ENCODE data around the gene OGFOD2.

The OGFOD2 gene

DNA sequence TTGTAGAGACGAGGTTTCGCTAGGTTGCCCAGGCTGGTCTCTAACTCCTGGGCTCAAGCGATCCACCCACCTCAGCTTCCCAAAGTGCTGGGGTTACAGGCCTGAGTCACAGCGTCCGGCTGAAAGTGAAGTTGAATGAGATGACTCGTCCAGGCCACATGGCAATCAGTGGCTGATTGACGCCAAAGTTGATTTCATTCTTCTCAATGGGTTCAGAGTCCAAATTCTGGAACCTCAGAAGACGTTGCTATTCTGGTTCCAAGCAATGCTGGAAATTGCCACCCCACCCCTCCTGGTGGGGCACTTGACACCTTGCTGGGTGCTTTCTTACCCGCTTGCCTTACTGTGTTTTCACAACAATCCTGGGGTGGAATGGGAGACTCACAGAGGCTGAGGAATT, 23.6 kb upstream of the OGFOD2 start:
- DNase-seq (ENCODE audit: extremely low read depth in 1 of 2, low read depth in 1 of 2): no peak

- DNase-seq (ENCODE audit: extremely low read depth in 1 of 2, low read depth in 1 of 2): peak; percentile 39 to 51
Measured at GRCh38 chr12:122951979-122952892, 22.8 kb upstream of the OGFOD2 start.

DNA sequence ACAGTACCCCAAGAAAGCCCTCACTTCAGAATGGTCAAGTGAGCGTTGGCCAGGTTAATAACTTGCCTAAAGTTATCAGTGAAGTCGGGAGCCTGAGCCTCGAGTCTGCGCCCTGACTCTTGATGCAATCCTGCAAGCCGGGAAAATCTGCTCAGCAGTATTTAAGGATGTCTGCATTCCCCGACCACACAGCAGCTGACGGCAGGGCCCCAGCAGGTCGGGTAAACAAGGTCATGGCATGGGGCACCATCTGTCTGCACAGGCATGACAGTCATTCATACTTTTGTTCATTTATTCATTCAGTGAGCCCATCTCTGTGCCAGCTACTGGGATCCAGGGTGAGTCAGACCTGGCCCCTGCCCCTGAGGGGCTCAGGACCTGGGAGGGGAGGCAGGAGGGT, 19.9 kb upstream of the OGFOD2 start:
- no peak for DNase-seq (ENCODE audit: extremely low read depth in 1 of 2, low read depth in 1 of 2)

DNA sequence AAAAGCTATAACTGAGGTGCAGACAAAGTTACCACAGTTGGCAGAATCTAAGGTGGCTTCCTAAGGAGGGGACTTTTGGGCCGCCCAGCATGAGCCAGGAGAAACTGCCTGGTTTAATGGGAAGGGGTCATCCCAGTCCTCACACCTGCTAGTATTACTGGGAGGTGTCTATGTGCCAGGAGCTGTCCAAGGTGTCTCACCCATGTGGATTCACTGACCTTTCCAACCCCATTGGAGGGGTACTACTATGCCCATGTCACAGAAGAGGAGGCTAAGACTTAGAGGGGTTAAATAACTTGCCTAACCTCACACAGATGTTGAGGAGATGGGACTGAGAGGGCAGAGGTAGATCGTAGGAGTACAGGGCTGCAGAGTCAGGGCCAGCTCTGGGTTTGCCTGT, 19.0 kb upstream of the OGFOD2 start:
- no peak for DNase-seq (ENCODE audit: extremely low read depth in 1 of 2, low read depth in 1 of 2)

DNA sequence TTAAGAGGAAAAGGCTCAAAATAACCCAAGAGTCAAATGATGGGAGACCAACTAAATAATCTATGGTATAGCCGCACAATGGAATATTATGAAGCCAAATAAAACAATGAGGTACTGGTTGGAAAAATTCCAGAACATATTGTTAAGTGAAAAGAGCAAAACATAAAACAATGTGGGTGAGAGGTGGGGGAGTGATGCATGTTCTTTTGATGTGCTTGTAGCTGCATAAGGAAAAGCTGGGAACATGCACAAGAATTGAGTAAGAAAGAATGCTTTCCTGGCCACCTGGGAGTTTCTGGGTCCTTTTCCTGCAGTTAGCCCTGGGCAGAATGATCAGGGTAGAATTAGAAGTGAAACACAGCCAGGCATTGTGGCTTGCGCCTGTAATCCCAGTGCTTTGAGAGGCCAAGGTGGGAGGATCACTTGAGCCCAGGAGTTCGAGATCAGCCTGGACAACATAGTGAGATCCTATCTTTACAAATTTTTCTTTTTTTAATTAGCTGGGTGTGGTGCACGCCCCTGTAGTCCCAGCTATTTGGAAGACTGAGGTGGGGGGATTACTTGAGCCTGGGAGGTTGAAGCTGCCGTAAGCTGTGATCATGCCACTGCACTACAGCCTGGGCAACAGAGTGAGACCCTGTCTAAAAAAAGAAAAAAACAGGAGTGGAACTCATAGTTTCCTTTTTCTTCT, 16.7 kb upstream of the OGFOD2 start:
- no peak for DNase-seq (ENCODE audit: extremely low read depth in 1 of 2, low read depth in 1 of 2)

DNA sequence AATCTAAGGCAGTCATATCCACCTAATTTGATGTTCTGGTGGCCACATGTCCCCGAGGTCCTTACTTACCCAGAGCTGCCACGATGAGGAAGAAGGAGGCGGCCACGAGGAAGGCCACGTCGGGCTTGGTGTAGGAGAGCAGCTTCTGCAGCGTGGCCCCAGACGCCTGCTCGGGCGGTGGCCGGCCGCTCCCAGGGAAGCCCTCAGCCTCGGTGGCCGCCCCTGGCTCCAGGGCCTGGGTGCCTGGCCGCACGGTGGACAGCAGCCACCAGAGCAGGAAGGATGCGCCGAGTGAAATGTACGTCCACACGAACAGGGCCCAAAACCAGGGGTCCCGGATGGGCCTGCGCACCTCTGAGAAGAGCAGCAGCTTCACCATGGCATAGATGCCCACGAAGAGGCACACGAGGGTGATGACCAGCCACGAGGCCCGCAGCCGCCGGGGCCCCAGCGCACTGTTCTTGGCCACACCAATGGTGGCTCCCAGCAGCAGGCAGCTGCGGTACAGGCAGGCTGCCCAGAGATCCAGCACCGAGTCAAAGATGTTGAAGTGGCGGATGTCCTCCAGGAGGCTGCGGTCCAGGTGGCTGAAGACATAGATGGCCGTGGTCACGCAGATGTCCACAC, 15.4 kb upstream of the OGFOD2 start:
- DNase-seq (ENCODE audit: extremely low read depth in 1 of 2, low read depth in 1 of 2): no peak

DNA sequence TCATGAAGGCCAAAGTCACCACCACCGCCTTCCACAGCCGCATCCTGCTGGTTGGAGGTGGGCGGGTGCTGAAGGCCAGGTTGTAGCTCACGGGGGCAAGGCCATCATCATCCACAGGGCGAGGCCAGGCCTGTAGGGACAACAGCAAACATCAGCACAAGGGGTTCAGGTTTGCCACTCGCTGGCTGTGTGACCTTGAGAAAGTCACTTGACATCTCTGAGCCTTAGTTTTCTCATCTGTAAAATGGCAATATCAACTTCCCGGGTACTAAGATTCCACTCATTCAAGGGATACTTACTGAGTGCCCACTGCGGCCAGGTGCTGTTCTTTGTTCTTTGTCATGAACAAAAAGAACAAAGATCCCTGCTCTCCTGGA, 14.9 kb upstream of the OGFOD2 start:
- no peak for DNase-seq (ENCODE audit: extremely low read depth in 1 of 2, low read depth in 1 of 2)

DNA sequence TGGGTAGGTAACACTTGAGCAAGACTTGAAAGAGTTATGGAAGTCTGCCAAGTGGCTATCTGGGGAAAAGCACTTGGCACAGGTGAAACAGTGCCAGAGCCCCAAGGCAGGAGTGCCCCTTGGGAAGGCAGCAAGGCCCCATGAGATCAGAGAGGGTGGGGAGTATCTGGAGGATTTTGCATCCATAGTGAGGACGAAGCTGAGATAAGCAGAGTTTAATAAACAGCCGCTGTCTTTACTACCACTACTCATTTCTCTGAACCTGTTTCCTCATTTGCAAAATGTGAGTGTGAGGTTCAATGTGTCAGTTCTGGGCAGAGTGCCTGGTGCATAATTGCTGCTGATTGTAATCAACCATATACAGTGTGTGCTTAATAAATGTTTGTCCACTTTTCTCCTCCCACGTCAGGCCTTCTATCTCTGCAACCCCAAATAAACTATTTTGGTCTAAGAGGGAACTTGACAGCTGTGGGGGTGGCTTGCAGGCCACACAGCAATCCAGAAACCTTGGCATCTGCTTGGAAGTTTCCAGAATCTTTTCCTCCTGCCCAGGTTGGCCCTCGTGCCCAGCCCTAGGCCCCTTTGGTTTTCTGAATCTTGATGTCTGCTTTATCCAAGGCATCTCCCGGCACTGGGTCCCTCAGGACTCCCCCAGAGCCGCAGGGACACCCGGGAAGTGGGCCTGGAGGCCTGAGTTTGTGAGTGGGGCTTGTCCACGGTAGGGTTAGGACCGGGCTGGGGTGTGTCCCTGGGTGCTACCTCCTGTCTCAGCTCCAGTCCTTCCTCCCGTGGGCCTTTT, 13.3 kb upstream of the OGFOD2 start:
- no peak for DNase-seq (ENCODE audit: extremely low read depth in 1 of 2, low read depth in 1 of 2)

DNA sequence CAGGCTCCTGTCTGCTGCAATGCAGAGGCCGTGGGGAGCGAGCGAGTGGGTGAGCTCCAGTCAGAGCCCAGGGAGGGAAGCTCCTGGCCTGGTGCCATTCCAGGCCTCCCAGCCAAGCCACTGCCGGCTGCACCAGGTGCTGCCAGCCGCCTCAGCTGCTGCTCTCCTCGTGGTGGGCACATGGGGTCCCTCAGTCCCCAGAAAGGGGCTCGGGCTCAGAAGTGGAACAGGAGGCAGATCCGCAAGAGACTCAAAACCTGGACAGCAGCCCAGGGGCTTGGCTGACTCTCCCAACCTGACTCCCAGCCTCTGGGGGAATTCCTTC, 11.1 kb upstream of the OGFOD2 start:
- no peak for DNase-seq (ENCODE audit: extremely low read depth in 1 of 2, low read depth in 1 of 2)

- DNase-seq (ENCODE audit: extremely low read depth in 1 of 2, low read depth in 1 of 2): no peak
Measured at GRCh38 chr12:122964439-122965257, 10.4 kb upstream of the OGFOD2 start.

GRCh38 chr12:122965321-122965751, 9.7 kb upstream of the OGFOD2 start:
- DNase-seq (ENCODE audit: extremely low read depth in 1 of 2, low read depth in 1 of 2): no peak

DNA sequence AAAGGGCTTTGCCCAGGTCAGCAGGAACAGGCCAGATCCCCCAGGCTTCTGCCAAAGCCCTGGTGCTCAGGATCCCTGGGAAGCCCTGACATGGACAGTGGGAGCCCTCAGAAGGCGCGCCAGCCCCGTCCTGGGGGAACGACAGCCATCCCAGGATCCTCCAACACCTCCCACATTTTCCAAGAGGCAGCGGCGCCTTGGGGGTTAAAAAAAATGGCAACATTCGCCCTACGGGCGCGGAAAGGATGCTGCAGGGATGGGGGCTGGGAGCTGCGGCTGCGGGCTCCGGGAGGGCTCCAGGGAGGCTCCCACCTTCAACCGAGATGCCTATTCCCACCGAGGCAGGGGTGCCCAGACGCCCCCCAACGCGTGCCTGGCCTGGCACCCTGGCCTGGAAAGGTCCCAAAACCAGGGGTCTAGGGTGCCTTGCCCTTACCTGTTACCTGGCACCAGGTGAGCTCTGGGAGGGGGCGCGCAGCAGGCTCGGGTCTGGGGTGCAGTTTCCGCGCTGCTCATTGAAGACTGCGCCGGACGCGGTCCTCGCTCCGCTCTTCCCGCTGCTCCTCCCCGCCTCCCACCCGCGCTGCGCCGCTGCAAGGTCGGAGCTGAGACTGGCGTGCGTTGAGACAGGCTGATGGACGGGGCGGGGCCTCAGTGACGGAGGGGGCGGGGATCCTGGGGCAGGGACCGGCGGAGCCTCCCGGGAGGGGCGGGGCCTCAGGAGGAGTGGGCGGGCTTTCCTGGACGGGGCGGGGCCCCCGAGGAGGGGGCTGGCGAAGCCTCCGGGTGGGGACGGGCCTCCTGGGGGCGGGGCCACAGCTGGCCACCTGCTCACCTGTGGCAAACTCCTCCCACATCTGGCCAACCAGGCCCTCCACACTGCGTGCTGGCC, 8.9 kb upstream of the OGFOD2 start, which contains the start of gene ABCB9:
Gene ABCB9 (minus strand): TSS at position 613 of the 892 bp plus-strand sequence. CDS start 6,228 bp downstream, outside the sequence.
- peak; percentile 84 to 91 for DNase-seq (ENCODE audit: extremely low read depth in 1 of 2, low read depth in 1 of 2)

GRCh38 chr12:122966743-122967550, 8.1 kb upstream of the OGFOD2 start:
- no peak for DNase-seq (ENCODE audit: extremely low read depth in 1 of 2, low read depth in 1 of 2)

DNA sequence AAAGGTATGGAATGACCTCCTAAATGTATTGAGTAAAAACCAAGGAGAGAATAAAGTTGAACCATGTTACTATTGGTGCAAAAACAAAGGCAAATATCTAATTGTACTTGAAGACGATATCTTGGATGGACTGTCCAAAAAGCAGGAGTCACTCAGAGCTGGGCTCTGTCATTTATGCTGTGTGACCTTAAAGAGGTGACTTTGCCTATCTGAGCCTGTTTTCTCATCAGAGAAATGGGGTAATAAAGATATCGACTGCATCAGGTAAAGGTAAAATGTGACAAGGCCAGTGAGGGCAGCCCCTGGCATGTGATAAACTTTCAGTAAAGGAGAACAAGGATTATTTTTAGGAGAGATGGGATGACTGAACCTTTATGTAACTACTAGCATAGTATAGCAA, 6.9 kb upstream of the OGFOD2 start:
- DNase-seq (ENCODE audit: extremely low read depth in 1 of 2, low read depth in 1 of 2): no peak

DNA sequence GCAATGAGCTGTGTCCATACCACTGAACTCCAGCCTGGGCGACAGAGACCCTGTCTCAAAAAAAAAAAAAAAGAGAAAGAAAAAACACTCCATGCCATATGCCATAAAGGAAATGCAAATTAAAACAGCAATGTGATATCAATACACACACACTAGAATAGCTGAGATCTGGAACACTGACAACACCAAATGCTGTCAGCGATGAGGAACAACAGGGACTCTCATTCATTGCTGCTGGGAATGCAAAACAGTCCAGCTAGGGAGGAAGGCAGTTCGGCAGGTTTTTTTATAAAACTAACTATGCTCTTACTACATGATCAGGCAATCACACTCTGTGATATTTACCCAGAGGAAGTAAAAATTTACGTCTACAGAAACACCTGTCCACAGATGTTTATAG, 5.4 kb upstream of the OGFOD2 start:
- no peak for DNase-seq (ENCODE audit: extremely low read depth in 1 of 2, low read depth in 1 of 2)

- peak; percentile 95 to 97 for DNase-seq (ENCODE audit: extremely low read depth in 1 of 2, low read depth in 1 of 2)
Measured at GRCh38 chr12:122974274-122974891, 661 bp upstream of the OGFOD2 start.

DNA sequence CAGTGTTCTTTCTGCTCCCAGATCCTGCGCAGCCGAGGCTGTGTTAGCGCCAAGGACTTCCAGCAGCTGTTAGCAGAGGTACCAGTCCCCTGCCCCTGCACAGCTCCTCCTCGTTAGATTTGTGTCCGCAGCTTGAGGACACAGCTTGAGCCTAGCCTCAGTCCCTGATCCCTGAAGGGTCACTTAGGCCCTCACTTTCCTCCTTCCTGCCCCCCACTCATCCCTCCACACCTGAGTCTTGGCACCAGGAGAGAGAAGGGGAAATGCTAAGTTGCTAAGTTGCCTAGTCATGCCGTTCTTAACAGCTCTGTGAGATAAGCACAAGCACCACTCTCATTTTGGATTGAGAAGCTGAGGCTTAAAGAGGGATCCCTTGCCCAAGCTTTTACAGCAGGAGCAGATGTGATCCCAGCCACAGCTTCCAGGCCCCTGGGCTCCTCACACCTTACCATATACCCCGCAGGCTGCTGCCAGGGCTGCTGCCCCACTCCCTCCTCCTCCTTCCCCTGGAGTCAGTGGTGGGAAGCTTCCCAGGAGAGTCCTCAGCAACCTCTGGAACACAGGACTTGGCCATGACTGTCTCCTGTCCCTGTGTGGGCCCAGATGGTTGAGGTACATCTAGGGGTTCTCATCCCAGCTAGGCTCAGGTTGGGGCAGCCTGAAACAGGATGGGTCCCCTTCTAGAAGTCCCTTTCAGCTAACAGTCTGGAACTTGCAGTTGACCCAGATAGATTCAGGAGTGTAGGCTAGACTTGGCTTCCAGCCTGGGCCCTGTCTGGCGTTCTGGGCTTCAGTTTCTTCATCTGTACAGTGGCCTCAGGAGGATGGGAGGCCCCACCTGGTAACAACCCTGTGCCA, 975 bp downstream of the OGFOD2 start:
- no peak for DNase-seq (ENCODE audit: extremely low read depth in 1 of 2, low read depth in 1 of 2)
